Fibroblast of mammary gland (primary cell): Measurements from ENCODE around the gene DUSP22.
A peak's percentile ranks its signal among the peaks of the same experiment; 100 is the strongest.

Experiments used
- DNase-seq: peaks from one replicate; pipeline ENCODE4 v3.0.0-alpha.2; 2010; ENCODE audit warnings: low read depth
- H3K4me3 ChIP-seq: 2 replicates; pipeline ENCODE4 v1.5.1; 2011; ENCODE audit warnings: low read depth, mild to moderate bottlenecking, low read length, moderate library complexity; ENCODE audit not compliant: control insufficient read depth
- TF ChIP-seq, protein P1 (sequence below): conservative IDR thresholded peaks from 2 replicates; pipeline ENCODE4 v1.5.1; 2011; ENCODE audit warnings: low read depth, low read length, inconsistent platforms; ENCODE audit not compliant: control insufficient read depth, insufficient read depth

DUSP22 gene

GRCh38 chr6:387293-387741 lies 95.0 kb downstream of the DUSP22 start:
- no peak overlapping the region for H3K4me3 ChIP-seq
- TF ChIP-seq, protein P1, sequence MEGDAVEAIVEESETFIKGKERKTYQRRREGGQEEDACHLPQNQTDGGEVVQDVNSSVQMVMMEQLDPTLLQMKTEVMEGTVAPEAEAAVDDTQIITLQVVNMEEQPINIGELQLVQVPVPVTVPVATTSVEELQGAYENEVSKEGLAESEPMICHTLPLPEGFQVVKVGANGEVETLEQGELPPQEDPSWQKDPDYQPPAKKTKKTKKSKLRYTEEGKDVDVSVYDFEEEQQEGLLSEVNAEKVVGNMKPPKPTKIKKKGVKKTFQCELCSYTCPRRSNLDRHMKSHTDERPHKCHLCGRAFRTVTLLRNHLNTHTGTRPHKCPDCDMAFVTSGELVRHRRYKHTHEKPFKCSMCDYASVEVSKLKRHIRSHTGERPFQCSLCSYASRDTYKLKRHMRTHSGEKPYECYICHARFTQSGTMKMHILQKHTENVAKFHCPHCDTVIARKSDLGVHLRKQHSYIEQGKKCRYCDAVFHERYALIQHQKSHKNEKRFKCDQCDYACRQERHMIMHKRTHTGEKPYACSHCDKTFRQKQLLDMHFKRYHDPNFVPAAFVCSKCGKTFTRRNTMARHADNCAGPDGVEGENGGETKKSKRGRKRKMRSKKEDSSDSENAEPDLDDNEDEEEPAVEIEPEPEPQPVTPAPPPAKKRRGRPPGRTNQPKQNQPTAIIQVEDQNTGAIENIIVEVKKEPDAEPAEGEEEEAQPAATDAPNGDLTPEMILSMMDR = no peak
- peak; percentile 90 for DNase-seq

DNA sequence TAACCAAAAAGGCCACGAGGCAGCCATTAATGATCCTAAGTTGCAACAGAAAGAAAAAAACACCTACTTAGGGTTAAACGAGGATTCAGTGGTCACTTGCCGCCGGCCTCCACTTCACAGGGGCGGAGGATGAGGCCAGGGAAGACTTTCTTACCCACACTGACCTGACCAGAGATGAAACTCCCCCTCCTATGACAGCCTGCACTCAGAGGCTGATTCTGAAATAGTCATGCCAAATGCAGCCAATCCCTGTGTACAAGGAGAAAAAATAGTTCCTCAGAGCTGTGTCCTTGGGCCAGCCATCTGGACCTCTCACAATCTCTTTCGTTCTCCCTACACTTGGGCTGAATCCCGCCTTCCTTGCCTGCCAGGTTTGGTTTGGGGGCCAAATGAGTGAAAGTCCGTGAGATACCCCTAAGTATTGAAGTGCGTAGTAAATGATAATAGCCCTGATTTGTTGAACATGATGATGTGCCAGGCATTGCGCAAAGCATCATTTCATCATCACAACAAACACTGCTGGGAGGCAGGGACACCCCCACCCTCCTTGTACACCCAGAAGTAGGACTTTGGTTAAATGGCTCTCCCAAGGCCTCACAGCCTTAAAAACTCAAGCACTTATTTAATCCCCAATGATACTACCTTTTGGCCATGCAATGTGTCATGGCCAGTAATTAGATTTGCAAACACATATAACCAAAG lies 96.1 kb downstream of the DUSP22 start:
- DNase-seq = peak; percentile 64
- H3K4me3 ChIP-seq = no peak overlapping the region
- TF ChIP-seq, protein P1 = no peak

DNA sequence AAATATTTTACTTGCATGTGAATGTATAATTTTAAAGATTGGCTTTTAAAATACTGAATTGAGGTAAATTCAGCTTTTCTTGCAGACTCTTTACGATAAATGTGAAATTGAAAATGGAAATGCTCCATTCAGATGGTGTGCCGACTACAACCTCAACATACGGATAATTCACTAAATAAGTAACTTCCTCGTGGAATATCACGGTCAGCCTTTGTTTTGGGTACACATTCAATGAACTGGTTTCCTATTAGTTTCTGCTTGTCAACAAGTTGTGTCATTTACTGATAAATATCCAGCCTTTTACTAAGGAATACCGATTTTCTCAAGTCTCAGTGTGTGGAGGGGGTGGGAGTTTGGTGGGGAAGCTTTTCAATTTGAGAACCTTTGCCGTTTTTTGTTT lies 96.9 kb downstream of the DUSP22 start:
- H3K4me3 ChIP-seq = no peak overlapping the region
- no peak for DNase-seq
- TF ChIP-seq, protein P1 = no peak

- H3K4me3 ChIP-seq = no peak overlapping the region
- DNase-seq = peak; percentile 10
- TF ChIP-seq, protein P1 = no peak
Measured at GRCh38 chr6:389622-390021, 97.3 kb downstream of the DUSP22 start.

GRCh38 chr6:390914-391558 lies 98.7 kb downstream of the DUSP22 start:
- DNase-seq = peak; percentile 58
- H3K4me3 ChIP-seq = peak overlapping the region; percentile 9
- TF ChIP-seq, protein P1 = no peak

DNA sequence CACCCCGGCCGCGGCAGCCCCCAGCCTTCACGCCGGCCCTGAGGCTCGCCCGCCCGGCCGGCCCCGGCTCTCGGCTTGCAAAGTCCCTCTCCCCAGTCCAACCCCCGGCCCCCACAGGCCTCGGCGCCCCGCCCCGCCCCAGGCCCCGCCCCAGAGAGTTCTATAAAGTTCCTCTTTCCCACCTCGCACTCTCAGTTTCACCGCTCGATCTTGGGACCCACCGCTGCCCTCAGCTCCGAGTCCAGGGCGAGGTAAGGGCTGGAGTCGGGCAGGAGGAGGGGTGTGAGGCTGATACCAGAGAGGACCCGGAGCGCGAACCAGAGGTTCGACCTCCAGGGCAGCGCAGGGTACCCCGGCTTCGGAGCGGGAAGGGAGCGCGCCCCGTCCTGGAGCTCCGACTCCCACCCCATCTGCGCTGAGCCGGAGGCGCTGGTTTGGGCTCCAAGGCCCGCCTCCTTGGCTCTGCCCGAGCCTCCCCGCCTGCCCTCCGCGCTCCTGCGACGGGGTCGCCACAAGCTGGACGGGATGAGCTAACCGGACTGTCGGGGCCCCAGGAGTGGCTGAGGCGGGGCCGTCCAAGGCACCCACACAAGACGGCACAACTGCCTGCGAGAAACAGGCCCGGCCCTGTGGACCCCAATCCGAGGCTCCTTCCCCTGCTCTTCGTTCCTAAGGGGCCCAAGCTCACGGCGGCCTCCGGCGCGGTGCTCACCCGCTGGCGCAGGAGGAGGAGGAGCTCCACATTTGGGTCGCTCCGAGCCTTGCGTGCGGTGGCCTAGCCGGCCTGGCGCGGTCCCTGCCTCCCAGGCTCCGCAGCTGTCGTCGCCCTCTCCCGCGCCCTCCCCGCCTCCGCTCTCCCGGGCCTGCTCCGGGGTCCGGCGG lies 99.5 kb downstream of the DUSP22 start, which contains the start of gene IRF4:
Gene IRF4 (plus strand): TSS at position 194 of the 882 bp plus-strand sequence. CDS start 1,401 bp downstream, outside the sequence.
- TF ChIP-seq, protein P1 = no peak
- H3K4me3 ChIP-seq = peak within 1 kb of the TSS; percentile 20
- peak; percentile 9 for DNase-seq
